Measurements from ENCODE around the gene RPS6KA3. TPM values are rescaled to one million over a fixed set of nuclear protein-coding genes. Genes with fewer than 3 reads are reported as not detected.
"Not testable (repeated sequence)": the region's sequence is repeated elsewhere in the genome, so short reads cannot be mapped to it uniquely, and the experiment has no call there.

The RPS6KA3 gene
- total and polyA plus RNA-seq, 10 donors: 8.4 to 85.9 (median 60.4) TPM

GRCh38 chrX:20129547-20129946 lies 137.2 kb downstream of the RPS6KA3 start:
- intact Hi-C loops (cut with DNase I; ENCODE audit: low total_unique reads): no loop called here
- Histone ChIP-seq H3K4me1 (peaks cover 0 to 12% (median 0%) of the 10 kb centered on the region in 6 donors), H3K4me3 (no peak overlapping the region), H3K9me3 (no peaks in the 10 kb centered on the region), H3K27ac (no peak overlapping the region), H3K27me3 (replicated peaks in 1 of 7) (no peaks in the 10 kb centered on the region), H3K36me3 (peaks cover 0 to 77% (median 60%) of the 10 kb centered on the region in 6 donors)
- 90 to 100% (median 94%) methylated on average over 1 of the region's 1 CpG for WGBS, 5 donors
- no peak for DNase-seq
- TF ChIP-seq POLR2AphosphoS5 (IDR thresholded peaks at IDR 0.05) (no peak), POLR2A (IDR thresholded peaks at IDR 0.05) (no peak)
- TF ChIP-seq, protein P1, sequence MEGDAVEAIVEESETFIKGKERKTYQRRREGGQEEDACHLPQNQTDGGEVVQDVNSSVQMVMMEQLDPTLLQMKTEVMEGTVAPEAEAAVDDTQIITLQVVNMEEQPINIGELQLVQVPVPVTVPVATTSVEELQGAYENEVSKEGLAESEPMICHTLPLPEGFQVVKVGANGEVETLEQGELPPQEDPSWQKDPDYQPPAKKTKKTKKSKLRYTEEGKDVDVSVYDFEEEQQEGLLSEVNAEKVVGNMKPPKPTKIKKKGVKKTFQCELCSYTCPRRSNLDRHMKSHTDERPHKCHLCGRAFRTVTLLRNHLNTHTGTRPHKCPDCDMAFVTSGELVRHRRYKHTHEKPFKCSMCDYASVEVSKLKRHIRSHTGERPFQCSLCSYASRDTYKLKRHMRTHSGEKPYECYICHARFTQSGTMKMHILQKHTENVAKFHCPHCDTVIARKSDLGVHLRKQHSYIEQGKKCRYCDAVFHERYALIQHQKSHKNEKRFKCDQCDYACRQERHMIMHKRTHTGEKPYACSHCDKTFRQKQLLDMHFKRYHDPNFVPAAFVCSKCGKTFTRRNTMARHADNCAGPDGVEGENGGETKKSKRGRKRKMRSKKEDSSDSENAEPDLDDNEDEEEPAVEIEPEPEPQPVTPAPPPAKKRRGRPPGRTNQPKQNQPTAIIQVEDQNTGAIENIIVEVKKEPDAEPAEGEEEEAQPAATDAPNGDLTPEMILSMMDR (IDR thresholded peaks at IDR 0.05 in 8 of 11, conservative IDR thresholded peaks at IDR 0.05 in 3 of 11): no peak

DNA sequence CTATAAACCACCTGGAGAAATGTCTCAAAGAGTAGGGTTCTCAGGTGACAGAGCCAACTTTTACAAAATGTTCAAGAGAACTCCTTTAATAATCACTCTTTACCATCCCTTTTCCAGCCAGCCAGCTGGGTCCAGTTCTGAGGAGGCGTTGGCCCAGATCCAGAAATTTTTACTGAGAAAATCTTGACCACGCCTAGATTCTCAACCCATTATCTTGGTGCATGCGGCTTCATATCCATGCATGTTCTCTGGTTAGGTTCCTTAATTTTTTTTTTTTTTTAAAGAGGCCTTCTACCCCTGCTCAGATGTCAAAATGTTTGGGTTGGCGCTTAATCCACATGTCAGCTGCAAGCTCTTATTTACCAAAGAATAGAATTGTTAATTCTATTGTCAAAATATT lies 138.0 kb downstream of the RPS6KA3 start:
- no peak for DNase-seq
- intact Hi-C loops (cut with DNase I; ENCODE audit: low total_unique reads): no loop called here
- Histone ChIP-seq H3K36me3 (peaks cover 0 to 77% (median 51%) of the 10 kb centered on the region in 6 donors), H3K27ac (no peak overlapping the region), H3K4me1 (peaks cover 0 to 12% (median 0%) of the 10 kb centered on the region in 6 donors), H3K27me3 (replicated peaks in 1 of 7) (no peaks in the 10 kb centered on the region), H3K9me3 (no peaks in the 10 kb centered on the region), H3K4me3 (no peak overlapping the region)
- 77 to 86% (median 85%) methylated on average over 4 of the region's 4 CpGs for whole genome bisulfite sequencing, 5 donors
- TF ChIP-seq, protein P1 (IDR thresholded peaks at IDR 0.05 in 8 of 11, conservative IDR thresholded peaks at IDR 0.05 in 3 of 11): no peak

GRCh38 chrX:20127440-20127839 lies 139.3 kb downstream of the RPS6KA3 start:
- H3K9me3 ChIP-seq; H3K27ac ChIP-seq; intact Hi-C loops (cut with DNase I; ENCODE audit: low total_unique reads); H3K4me1 ChIP-seq; DNase-seq; H3K27me3 ChIP-seq (replicated peaks in 1 of 7); H3K4me3 ChIP-seq: not testable (repeated sequence)
- TF ChIP-seq, protein P1 (IDR thresholded peaks at IDR 0.05 in 8 of 11, conservative IDR thresholded peaks at IDR 0.05 in 3 of 11): peak in 6 of 11 experiments; percentile 15 to 48 (median 26)
- H3K36me3 ChIP-seq: peaks cover 0 to 69% (median 39%) of the 10 kb centered on the region in 6 donors
- 0 to 9% (median 1%) methylated on average over 3 of the region's 3 CpGs for WGBS, 5 donors

- H3K4me1 ChIP-seq; intact Hi-C loops (cut with DNase I; ENCODE audit: low total_unique reads); DNase-seq; H3K27me3 ChIP-seq (replicated peaks in 1 of 7); H3K4me3 ChIP-seq; H3K27ac ChIP-seq; H3K9me3 ChIP-seq: not testable (repeated sequence)
- WGBS, 5 donors: 50 to 86% (median 73%) methylated on average over 1 of the region's 1 CpG
- H3K36me3 ChIP-seq: peaks cover 0 to 62% (median 33%) of the 10 kb centered on the region in 6 donors
These were observed 139.9 kb downstream of the RPS6KA3 start for GRCh38 chrX:20126833-20127232.

DNA sequence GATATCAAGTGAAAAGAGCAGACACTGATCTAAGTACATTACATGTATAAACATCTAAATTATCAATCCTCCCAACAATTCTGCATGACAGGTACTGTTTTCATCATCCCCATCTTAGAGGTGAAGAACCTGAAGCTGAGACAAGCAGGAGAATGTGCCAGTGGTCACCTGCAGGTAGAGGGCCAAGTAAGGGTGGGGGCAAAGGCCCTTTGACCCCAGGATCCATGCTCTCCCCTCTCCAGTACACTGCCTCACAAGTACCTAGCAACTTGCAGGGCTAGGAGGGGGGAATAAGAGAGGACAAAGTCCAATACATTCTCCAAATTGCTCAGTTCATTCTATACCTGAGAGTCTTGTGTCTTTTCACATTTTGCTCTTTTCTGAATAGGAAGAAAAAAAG lies 141.7 kb downstream of the RPS6KA3 start:
- no peak for DNase-seq
- Histone ChIP-seq H3K4me1 (no peaks in the 10 kb centered on the region), H3K27me3 (replicated peaks in 1 of 7) (no peaks in the 10 kb centered on the region), H3K36me3 (peaks cover 0 to 44% (median 15%) of the 10 kb centered on the region in 6 donors), H3K9me3 (no peaks in the 10 kb centered on the region), H3K4me3 (no peak overlapping the region), H3K27ac (no peak overlapping the region)
- intact Hi-C loops (cut with DNase I; ENCODE audit: low total_unique reads): no loop called here
- TF ChIP-seq, protein P1 (IDR thresholded peaks at IDR 0.05 in 8 of 11, conservative IDR thresholded peaks at IDR 0.05 in 3 of 11): no peak
- no peak for TF ChIP-seq POLR2AphosphoS5 (IDR thresholded peaks at IDR 0.05)
- TF ChIP-seq POLR2A (IDR thresholded peaks at IDR 0.05): no peak

Data from spleen (tissue), 11 donors.